ENCODE measurements around the gene BCKDHB. TPM values are rescaled to one million over a fixed set of nuclear protein-coding genes. Genes with fewer than 3 reads are reported as not detected.

The BCKDHB gene
- total and polyA plus RNA-seq, 2 of the 4 experiments (the other 2 are of a cell fraction), result 11.2 to 11.8 TPM

DNA sequence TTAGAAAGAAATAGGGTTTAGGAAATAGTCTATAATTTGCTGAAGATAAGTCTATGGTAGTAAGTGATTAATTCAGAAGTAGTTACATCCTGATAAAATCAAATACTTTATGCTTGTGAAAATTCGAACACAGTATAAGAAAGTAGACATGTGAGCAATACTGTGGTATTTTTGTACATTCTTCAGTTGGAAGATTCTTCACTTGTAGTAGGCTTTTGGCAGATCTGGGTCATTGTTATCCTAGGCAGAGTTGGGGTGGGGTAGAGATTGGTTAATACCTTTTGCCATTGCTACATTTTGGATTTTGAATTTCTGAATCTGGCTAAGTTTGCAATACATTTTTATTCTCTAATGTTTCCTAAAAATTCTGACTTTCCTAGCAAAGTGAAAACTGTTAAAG, 197.5 kb downstream of the BCKDHB start:
- no peak for DNase-seq
- Histone ChIP-seq H3K4me3 (ENCODE audit: insufficient read depth, low read depth, low read length) (no peak overlapping the region), H3K36me3 (ENCODE audit: control insufficient read depth, insufficient read depth, low read length) (no peaks in the 10 kb centered on the region), H2BK120ac (ENCODE audit: low read depth, low read length) (no peak overlapping the region), H3K27ac (ENCODE audit: insufficient read depth, low read length) (no peak overlapping the region), H4K5ac (ENCODE audit: low read depth, low read length) (no peak overlapping the region), H3K4me1 (ENCODE audit: control insufficient read depth, insufficient read depth, low read length) (no peaks in the 10 kb centered on the region), H3K9me1 (ENCODE audit: insufficient read depth, low read length) (no peaks in the 10 kb centered on the region), H2BK5ac (ENCODE audit: low read depth, low read length, poor library complexity, severe bottlenecking) (no peak overlapping the region), H3K79me1 (ENCODE audit: low read depth in 1 of 2, low read length in 2 of 2) (no peaks in the 10 kb centered on the region), H4K20me1 (ENCODE audit: insufficient read depth, low read length) (no peaks in the 10 kb centered on the region), H3K56ac (ENCODE audit: extremely low read depth, insufficient read depth, low read length) (no peak overlapping the region), H3K14ac (replicated peaks; ENCODE audit: low read depth, low read length) (no peak overlapping the region), H3K18ac (ENCODE audit: low read depth, low read length) (no peak overlapping the region), H3K27me3 (ENCODE audit: control insufficient read depth, insufficient read depth, low read length) (no peaks in the 10 kb centered on the region), H2AK9ac (replicated peaks; ENCODE audit: low read depth, low read length, poor library complexity) (no peak overlapping the region), H3K9me3 (ENCODE audit: control insufficient read depth, insufficient read depth, low read length) (no peaks in the 10 kb centered on the region), H4K91ac (ENCODE audit: insufficient read depth, low read depth, low read length) (no peak overlapping the region), H4K8ac (ENCODE audit: low read depth in 2 of 2, low read length in 2 of 2) (no peak overlapping the region), H2AFZ (replicated peaks; ENCODE audit: low read length, poor library complexity) (no peak overlapping the region), H2BK20ac (ENCODE audit: low read depth, low read length) (no peak overlapping the region), H2BK15ac (ENCODE audit: low read depth, low read length) (no peak overlapping the region), H2AK5ac (ENCODE audit: low read depth, low read length) (no peak overlapping the region), H3K4ac (ENCODE audit: low read depth, low read length) (no peak overlapping the region), H3K4me2 (ENCODE audit: low read depth, low read length) (no peak overlapping the region), H3K9ac (ENCODE audit: low read depth, low read length) (no peak overlapping the region), H3K23ac (ENCODE audit: low read depth, low read length) (no peak overlapping the region)
- no TSS peak for BruUV-seq (replicated peaks)
- intact Hi-C loops (cut with micrococcal nuclease), result no loop called here
- ChIA-PET POLR2A (ENCODE audit: unreplicated experiment) (no interaction called here), CTCF (no interaction called here)
- ATAC-seq (ENCODE audit: low read depth), result no peak
- dilution Hi-C loops (cut with HindIII; ENCODE audit: low sequenced_read_pairs, unreplicated experiment), result no loop called here
- WGBS, 2 experiments (ENCODE audit: extremely low coverage in 2 of 2, insufficient read length in 1 of 2), result no CpG with 5 or more reads among the region's 1 CpG
- in situ Hi-C loops (cut with MboI; ENCODE audit: low sequenced_read_pairs), result no loop called here
- no peak for TF ChIP-seq USF2 (IDR thresholded peaks at IDR 0.05; ENCODE audit: low read depth, low read length)
- TF ChIP-seq POLR2A (IDR thresholded peaks at IDR 0.05; ENCODE audit: low read depth, low read length), result no peak
- TF ChIP-seq RFX5 (IDR thresholded peaks at IDR 0.05; ENCODE audit: low read depth, low read length), result no peak
- no peak for TF ChIP-seq CEBPB (IDR thresholded peaks at IDR 0.05; ENCODE audit: low read depth, low read length)
- TF ChIP-seq MXI1 (IDR thresholded peaks at IDR 0.05; ENCODE audit: borderline replicate concordance, low read depth, low read length), result no peak
- TF ChIP-seq MAZ (IDR thresholded peaks at IDR 0.05; ENCODE audit: borderline replicate concordance, low read depth, low read length), result no peak
- TF ChIP-seq FOS (IDR thresholded peaks at IDR 0.05; ENCODE audit: low read depth, low read length), result no peak
- TF ChIP-seq CHD1 (IDR thresholded peaks at IDR 0.05; ENCODE audit: low read depth, low read length), result no peak
- no peak for TF ChIP-seq CTCF (conservative IDR thresholded peaks at IDR 0.05; ENCODE audit: low read depth, low read length)
- TF ChIP-seq, protein P1, sequence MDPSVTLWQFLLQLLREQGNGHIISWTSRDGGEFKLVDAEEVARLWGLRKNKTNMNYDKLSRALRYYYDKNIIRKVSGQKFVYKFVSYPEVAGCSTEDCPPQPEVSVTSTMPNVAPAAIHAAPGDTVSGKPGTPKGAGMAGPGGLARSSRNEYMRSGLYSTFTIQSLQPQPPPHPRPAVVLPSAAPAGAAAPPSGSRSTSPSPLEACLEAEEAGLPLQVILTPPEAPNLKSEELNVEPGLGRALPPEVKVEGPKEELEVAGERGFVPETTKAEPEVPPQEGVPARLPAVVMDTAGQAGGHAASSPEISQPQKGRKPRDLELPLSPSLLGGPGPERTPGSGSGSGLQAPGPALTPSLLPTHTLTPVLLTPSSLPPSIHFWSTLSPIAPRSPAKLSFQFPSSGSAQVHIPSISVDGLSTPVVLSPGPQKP (IDR thresholded peaks at IDR 0.05; ENCODE audit: borderline replicate concordance, low read depth, low read length), result no peak

Measured in IMR-90 (cell line).